ENCODE data around the gene NRP1.
A peak's percentile ranks its signal among the peaks of the same experiment; 100 is the strongest.

The NRP1 gene

GRCh38 chr10:33174674-33175434, 159.6 kb downstream of the NRP1 start:
- DNase-seq = no peak

GRCh38 chr10:33165911-33166310, 168.6 kb downstream of the NRP1 start:
- DNase-seq = no peak

DNA sequence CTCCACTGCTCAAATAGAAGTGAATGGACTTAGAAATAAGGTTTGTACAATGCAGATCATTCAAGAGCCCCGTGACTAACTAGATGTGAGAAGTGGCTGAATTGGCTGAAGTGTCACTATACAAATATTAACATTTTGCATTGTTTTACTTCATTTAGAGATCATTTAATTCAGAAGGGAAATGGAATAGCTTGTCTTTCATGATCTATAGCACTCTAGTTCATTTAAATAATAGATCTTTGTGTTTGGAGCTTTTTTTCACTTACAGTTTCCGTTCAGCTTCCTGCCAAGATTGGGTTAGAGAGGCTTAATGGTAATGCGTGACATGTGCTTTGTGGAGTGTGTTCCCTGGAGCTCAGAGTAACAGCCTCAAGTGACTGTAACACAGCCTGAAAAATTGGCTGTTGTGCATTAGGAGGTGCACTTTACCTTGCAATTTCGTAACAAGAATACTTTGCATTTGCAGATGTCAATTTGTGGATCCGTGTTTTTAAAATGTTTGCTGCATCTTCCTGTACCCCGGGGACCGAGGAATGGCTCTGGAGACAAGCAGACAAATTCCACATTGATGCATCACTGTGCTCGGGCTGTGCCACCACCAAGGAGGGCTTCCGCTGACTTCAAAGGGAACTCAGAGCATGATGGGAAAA, 170.3 kb downstream of the NRP1 start:
- DNase-seq = no peak

GRCh38 chr10:33162248-33162575, 172.3 kb downstream of the NRP1 start:
- no peak for DNase-seq

DNA sequence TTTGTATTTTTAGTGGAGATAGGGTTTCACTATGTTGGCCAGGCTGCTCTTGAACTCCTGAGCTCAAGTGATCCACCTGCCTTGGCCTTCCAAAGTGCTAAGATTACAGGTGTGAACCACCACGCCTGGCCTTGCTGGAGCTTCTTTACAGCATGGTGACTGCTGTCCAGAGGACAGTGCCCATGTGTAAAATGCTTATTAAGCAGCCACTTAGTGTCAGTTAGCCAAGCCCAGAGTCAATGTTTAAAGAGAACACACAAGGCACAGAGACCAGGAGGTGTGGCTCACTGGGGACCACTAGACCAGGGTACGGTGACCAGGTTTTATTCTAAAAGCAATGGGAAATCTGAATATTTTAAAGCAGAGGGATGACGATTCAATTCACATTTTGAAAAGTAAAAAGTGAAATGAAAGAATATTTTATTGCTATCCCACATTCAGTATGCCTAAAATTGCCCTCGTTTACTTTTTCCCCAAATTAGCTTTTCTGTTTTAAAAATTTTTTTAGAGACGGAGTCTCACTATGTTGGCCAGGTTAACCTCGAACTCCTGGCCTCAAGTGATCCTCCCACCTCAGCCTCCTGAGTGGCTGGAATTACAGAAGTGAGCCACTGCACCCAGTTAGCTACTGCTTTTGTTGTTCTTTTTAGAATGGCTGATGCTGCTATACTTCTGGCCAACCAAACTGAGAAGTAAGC, 172.8 kb downstream of the NRP1 start:
- DNase-seq = no peak

GRCh38 chr10:33160151-33160550, 174.3 kb downstream of the NRP1 start:
- DNase-seq = no peak

DNA sequence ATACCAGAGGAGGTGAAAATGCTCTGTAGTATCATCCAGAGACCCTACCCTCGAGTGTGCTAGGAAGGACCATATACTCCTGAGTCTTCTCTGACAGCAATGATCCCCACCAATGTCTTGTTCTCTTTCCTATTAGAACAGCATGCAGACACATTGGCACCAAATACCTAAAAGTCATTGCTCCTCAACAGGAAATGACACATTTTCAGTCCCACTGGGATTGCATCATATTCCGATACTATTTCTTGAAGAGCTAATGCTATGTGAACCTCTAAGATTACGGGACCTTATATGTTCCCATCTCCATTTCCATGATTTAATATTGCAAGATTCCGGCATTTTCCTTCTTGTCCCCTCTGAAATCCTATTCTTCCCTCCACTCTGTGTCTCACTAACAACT, 177.4 kb downstream of the NRP1 start:
- DNase-seq = no peak

GRCh38 chr10:33155720-33156638, 178.5 kb downstream of the NRP1 start:
- peak; percentile 10 for DNase-seq

- no peak for DNase-seq
These were observed 179.9 kb downstream of the NRP1 start for GRCh38 chr10:33154590-33154989.

- DNase-seq = no peak
These were observed 180.5 kb downstream of the NRP1 start for GRCh38 chr10:33153968-33154327.

GRCh38 chr10:33153251-33153967, 181.1 kb downstream of the NRP1 start:
- no peak for DNase-seq

DNA sequence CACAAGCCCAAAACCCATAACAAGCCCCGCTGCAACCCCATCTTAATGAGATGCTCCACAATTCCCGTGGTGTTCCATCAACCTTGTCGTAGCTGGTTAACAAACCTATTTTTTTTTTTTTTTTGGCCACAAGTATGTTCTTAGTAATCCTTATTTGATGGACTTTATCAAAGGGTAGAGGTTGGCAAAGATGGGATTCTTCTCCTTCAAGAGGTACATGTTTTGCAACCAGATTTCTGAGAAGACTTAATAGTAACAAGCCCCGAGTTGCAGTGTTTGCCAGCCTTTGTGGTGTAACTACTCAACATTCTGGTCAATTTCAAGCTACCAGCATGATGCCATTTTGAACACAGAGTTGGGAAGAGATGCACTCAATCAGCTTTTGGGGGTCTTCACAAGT, 181.7 kb downstream of the NRP1 start:
- DNase-seq = no peak

DNA sequence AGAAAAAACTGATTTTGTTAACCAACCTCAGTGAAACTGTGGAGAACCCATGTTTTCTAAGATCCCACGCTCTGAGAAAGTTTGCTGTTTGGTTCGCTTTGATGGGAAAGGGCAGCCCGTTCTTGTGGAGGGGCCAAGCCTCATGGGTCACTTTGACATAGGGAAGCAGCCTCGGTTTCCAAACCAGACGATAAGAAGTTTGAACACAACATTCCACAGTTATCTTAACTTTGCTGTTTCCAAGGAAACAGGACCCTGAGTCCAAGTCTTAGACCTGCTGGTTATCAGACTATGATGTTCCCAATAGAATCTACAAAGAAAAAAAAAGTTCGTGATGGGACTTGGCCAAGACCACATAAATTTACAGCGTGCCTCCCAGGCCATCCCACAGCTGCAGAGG, 182.3 kb downstream of the NRP1 start:
- no peak for DNase-seq

- DNase-seq = no peak
These were observed 183.1 kb downstream of the NRP1 start for GRCh38 chr10:33151344-33151864.

GRCh38 chr10:33150889-33151288, 183.6 kb downstream of the NRP1 start:
- no peak for DNase-seq

DNA sequence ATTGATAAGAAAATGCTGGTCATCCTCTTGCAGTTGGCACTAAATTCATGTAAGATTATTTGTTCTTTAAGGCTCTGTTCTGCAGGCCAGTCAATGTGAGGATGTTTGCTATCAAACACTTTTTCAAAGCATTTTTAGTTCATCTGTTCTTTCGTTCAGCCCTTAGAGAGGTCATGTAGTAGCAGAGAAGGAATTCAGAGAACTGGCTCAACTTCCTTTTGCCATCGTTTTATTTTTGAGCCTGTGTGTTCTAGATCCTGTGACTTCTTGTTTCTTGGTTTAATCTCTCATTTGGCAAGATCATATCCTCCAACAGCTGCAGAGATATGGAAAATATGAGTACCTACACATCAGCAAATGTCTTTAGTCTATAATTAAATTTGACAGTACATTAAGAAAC, 184.3 kb downstream of the NRP1 start:
- DNase-seq = no peak

DNA sequence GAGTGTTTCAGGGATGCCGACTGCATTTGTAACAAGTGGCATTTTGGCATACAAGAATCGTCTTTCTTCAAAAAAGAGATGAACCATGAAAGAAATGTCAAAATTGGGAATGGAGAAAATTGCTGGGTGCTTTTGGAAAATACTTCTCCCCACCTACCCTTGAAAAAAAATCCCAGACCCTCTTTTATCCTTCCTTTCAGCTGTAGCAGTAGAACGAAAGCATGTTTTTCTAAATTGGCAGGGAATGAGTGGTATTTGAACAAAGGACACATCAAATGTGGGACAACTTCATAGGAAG, 187.5 kb downstream of the NRP1 start:
- DNase-seq = no peak

- DNase-seq = no peak
These were observed 188.1 kb downstream of the NRP1 start for GRCh38 chr10:33146189-33147012.

- DNase-seq = no peak
These were observed 188.8 kb downstream of the NRP1 start for GRCh38 chr10:33145451-33146188.

- no peak for DNase-seq
These were observed 191.2 kb downstream of the NRP1 start for GRCh38 chr10:33143160-33143728.

Data from NCI-H1694 treated with DMSO at 0.1 percent for 48 hours (cell line).